ENCODE data around the gene LPP.

- TF ChIP-seq POLR2A (IDR thresholded peaks at IDR 0.05; ENCODE audit: low read depth, low read length), result no peak
- TF ChIP-seq ATF2 (IDR thresholded peaks at IDR 0.05; ENCODE audit: low read length), result no peak
- no peak for TF ChIP-seq CHD2 (IDR thresholded peaks at IDR 0.05; ENCODE audit: borderline replicate concordance, low read depth, low read length)
- TF ChIP-seq POLR2AphosphoS5 (IDR thresholded peaks at IDR 0.05; ENCODE audit: low read length), result no peak
- TF ChIP-seq SIN3A (IDR thresholded peaks at IDR 0.05; ENCODE audit: low read depth, low read length), result no peak
Observed at GRCh38 chr3:188877381-188877780, 723.4 kb downstream of the LPP start.

Measured in GM12878 (cell line).